Upper lobe of left lung (tissue), 4 donors: ENCODE measurements around the gene DMD.

ENCODE experiments used
- POLR2A ChIP-seq, 4 donors: fragments of 450-650 bp; IDR thresholded peaks; one replicate each; pipeline ENCODE4 v1.5.1; 2016 to 2017; ENCODE audit warnings: antibody characterized with exemption in 4 of 4, mild to moderate bottlenecking in 2 of 4
- POLR2AphosphoS5 ChIP-seq, 2 donors: sonication (generic); formaldehyde crosslinking; IDR thresholded peaks; one replicate each; pipeline ENCODE4 v1.5.1; 2017; ENCODE audit warnings: antibody characterized with exemption in 2 of 2
- TF ChIP-seq, protein P1 (sequence below), 6 experiments: fragments of 450-650 bp in 4 of 6; fragments of 200-600 bp in 2 of 6; sonication (generic) in 2 of 6; IDR thresholded peaks; one replicate each; pipeline ENCODE4 v1.5.1; 2016 to 2019; ENCODE audit warnings: antibody characterized with exemption in 6 of 6

DNA sequence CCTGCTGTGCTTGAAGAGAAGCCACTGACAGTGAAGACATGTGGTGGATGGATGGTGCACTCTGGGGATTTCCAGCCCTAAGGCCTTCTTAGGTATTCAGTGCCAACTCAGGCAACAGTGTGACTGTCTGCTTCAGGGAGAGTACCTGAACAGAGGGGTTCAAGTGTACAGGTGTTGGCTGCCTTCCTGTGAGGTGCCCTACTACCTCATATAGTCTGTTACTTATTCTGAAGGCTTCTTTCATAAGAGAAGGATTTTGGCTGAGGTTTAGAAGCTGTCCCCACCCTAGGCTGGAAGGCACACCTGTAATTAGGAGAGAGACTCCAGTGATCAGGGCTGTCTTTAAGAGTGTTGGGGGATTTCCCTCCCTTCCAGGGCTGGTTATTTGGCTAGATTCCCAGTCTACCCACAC is 2141.3 kb downstream of the DMD start:
- TF ChIP-seq POLR2A (IDR thresholded peaks at IDR 0.05) (no peak), POLR2AphosphoS5 (IDR thresholded peaks at IDR 0.05) (no peak)
- TF ChIP-seq, protein P1, sequence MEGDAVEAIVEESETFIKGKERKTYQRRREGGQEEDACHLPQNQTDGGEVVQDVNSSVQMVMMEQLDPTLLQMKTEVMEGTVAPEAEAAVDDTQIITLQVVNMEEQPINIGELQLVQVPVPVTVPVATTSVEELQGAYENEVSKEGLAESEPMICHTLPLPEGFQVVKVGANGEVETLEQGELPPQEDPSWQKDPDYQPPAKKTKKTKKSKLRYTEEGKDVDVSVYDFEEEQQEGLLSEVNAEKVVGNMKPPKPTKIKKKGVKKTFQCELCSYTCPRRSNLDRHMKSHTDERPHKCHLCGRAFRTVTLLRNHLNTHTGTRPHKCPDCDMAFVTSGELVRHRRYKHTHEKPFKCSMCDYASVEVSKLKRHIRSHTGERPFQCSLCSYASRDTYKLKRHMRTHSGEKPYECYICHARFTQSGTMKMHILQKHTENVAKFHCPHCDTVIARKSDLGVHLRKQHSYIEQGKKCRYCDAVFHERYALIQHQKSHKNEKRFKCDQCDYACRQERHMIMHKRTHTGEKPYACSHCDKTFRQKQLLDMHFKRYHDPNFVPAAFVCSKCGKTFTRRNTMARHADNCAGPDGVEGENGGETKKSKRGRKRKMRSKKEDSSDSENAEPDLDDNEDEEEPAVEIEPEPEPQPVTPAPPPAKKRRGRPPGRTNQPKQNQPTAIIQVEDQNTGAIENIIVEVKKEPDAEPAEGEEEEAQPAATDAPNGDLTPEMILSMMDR (IDR thresholded peaks at IDR 0.05) = no peak
